Coronary artery (tissue), 2 donors: ENCODE results near the gene ABCC1.

Experiments used
- DNase-seq: peaks from one replicate; pipeline ENCODE4 v3.0.0-alpha.2; 2017; ENCODE audit warnings: low spot score
- H3K27ac ChIP-seq, 2 donors: fragments of 200-600 bp; sonication (generic); one replicate each; pipeline ENCODE4 v1.5.1; 2016 to 2019
- H3K4me3 ChIP-seq: fragments of 200-600 bp; sonication (generic); 2 replicates; pipeline ENCODE4 v1.5.1; 2016; ENCODE audit warnings: mild to moderate bottlenecking, moderate library complexity
- CTCF ChIP-seq: fragments of 200-600 bp; sonication (generic); IDR thresholded peaks from one replicate; pipeline ENCODE4 v1.5.1; 2019; ENCODE audit warnings: antibody characterized with exemption

The ABCC1 gene

DNA sequence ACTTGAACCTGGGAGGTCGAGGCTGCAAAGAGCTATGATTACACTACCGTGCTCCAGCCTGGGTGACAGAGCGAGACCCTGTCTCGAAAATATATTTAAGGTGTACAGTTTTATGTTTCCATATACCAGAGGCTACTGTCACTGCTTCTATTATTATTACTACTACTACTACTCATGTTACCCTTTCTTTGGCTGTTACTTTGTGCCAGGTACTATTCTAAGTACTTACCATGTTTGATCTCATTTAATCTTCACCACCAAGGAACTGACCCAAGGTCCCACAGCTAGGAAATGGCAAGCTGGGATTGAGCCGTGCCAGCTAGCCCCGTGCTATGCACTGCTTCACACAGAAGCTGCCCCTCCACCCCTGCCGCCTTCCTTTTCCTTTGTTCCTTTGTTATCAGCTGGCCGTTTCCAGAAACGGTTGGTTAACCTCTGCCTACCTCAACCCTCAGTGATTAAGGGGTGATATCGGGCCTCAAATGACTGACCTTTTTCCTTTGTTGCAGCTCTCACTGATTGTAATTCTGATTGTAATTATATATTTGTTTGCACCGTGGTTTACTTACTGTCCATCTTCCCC is 78.4 kb downstream of the ABCC1 start:
- H3K27ac ChIP-seq: no peak overlapping the region
- no peak overlapping the region for H3K4me3 ChIP-seq
- DNase-seq: no peak
- no peak for TF ChIP-seq CTCF

GRCh38 chr16:16028311-16028999 is 79.0 kb downstream of the ABCC1 start:
- Histone ChIP-seq H3K27ac (no peak overlapping the region), H3K4me3 (no peak overlapping the region)
- TF ChIP-seq CTCF: no peak
- no peak for DNase-seq

DNA sequence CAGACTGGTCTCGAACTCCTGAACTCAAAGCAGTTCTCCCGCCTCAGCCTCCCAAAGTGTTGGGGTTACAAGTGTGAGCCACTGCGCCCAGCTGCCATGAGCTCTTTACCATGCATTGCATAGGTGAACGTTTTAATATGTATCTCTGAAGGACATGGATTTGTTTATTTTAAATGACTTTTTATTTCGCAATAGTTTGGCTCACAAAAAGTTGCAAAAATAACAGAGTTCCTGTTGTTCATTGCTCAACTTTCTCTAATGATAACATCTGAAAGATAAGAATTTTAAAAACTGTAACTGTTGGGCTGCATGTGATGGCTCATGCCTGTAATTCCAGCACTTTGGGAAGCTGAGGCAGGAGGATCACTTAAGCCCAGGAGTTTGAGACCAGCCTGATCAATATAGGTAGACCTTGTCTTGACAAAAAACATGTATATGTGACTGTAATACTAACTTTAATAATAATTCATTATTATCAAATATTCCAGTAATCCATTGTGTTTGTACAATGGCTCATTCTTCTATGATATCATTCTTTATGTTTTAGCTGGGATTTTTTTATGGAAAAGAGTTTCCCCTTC is 80.1 kb downstream of the ABCC1 start:
- no peak for TF ChIP-seq CTCF
- DNase-seq: no peak
- Histone ChIP-seq H3K27ac (peak overlapping the region in 1 of 2 donors; percentile 15), H3K4me3 (no peak overlapping the region)

DNA sequence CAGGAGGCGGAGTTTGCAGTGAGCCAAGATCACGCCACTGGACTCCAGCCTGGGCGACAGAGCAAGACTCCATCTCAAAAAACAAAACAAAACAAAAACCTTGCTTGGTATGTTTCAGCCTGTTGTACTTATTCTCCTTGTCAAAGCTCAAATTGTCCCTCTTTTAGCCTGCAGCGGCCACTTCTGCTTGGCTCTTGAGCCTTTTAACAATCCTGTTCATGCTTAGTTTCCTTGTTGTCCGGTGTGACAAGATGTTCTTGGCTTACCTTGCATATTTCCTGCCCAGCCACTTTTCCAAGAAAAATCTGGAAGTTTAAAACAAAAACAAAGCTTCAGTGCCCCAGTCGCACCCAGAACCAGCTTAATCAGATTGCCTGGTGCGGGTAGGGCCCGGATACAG is 81.0 kb downstream of the ABCC1 start:
- no peak for TF ChIP-seq CTCF
- peak overlapping the region in 1 of 2 donors; percentile 15 for H3K27ac ChIP-seq
- DNase-seq: no peak
- H3K4me3 ChIP-seq: no peak overlapping the region

DNA sequence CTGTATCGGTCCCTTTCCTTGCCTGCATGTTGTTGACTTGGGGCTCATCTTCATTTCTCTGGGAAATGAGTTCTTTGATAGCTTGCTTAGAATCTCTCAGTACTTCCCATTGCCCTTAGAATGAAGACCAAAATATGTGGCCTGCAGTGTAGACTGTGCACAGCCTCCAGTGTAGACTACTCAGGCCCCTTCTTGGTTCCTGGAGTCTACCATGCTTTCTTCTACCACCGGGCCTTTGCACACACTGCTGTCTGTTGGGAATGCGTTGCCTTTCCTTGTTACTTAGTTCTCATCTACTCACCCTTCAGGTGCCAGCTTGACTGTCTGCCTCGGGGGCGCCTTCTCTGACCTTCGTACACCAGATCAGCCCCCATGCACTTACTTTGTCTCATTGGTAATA is 82.0 kb downstream of the ABCC1 start:
- Histone ChIP-seq H3K4me3 (no peak overlapping the region), H3K27ac (no peak overlapping the region)
- no peak for TF ChIP-seq CTCF
- no peak for DNase-seq

- no peak for DNase-seq
- Histone ChIP-seq H3K4me3 (no peak overlapping the region), H3K27ac (no peak overlapping the region)
- TF ChIP-seq CTCF: no peak
These were observed 83.0 kb downstream of the ABCC1 start for GRCh38 chr16:16032271-16032979.
